Spinal cord (tissue), 10 donors: ENCODE data around the gene HMGN3. TPM values are rescaled to one million over a fixed set of nuclear protein-coding genes. Genes with fewer than 3 reads are reported as not detected.

Experiments
- DNase-seq, 6 donors: peaks; one replicate each; pipeline versions ENCODE4 v3.0.0 to v3.0.0-alpha.2; 2013 to 2015; ENCODE audit warnings: low spot score in 6 of 6, low read depth in 4 of 6
- H3K27ac ChIP-seq: one replicate; pipeline ENCODE4 v1.5.1; 2013; ENCODE audit warnings: low read depth, low read length, control low read depth
- H3K27me3 ChIP-seq: one replicate; pipeline ENCODE4 v1.6.1; 2013; ENCODE audit warnings: low read length; ENCODE audit not compliant: control insufficient read depth, insufficient read depth
- H3K36me3 ChIP-seq: one replicate; pipeline ENCODE4 v1.6.1; 2013; ENCODE audit warnings: low read length; ENCODE audit not compliant: control insufficient read depth, insufficient read depth
- H3K4me1 ChIP-seq: one replicate; pipeline ENCODE4 v1.6.1; 2013; ENCODE audit warnings: low read length; ENCODE audit not compliant: control insufficient read depth, insufficient read depth
- H3K4me3 ChIP-seq: one replicate; pipeline ENCODE4 v1.5.1; 2013; ENCODE audit warnings: low read depth, low read length, control low read depth
- H3K9me3 ChIP-seq: one replicate; pipeline ENCODE4 v1.6.1; 2013; ENCODE audit warnings: low read length; ENCODE audit not compliant: control insufficient read depth, insufficient read depth
- WGBS: methylation state at CpG from one replicate; pipeline ENCODE4 v1.1.5; 2013; ENCODE audit warnings: missing lambda C conversion rate; ENCODE audit not compliant: insufficient coverage; 5-methylcytosine and 5-hydroxymethylcytosine counted together
- polyA plus RNA-seq, 2 donors: library from polyadenylated mRNA; unstranded; fragments of 120-200 nt; gene quantifications; one replicate each; pipeline ENCODE4 v1.2.1, GENCODE V29; 2013; ENCODE audit not compliant: insufficient read length in 2 of 2
- total RNA-seq, 2 donors: library from RNA; depleted of rRNA in 1 of 2; stranded (reverse); fragments of 120-200 nt in 1 of 2; fragments of >200 nt in 1 of 2; gene quantifications; one replicate each; pipeline versions ENCODE4 v1.2.3 to v1.2.4, GENCODE V29; 2013 to 2014
- donor health status: healthy.

Gene HMGN3
- total and polyA plus RNA-seq, 4 donors = 72.3 to 287 (median 208) TPM

DNA sequence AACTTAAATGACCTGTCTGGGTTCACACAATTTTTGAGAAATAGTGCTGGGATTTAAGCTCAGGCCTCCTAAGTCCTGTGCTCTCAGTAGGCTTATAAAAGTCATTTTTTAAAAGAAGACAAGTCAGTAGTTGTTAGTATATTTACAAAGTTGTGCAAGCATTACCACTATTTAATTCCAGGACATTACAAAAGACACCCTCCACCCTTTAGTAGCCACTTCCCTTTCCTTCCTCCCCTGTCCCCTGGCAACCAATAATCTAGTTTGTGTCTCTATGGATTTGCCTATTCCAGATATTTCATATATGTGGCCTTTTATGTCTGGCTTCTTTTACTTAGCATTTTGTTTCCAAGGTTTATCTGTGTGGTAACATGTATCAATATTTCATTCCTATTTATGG, 37.6 kb downstream of the HMGN3 start:
- Histone ChIP-seq H3K4me1 (no peaks in the 10 kb centered on the region), H3K27ac (no peak overlapping the region), H3K36me3 (no peaks in the 10 kb centered on the region), H3K27me3 (no peaks in the 10 kb centered on the region), H3K9me3 (no peaks in the 10 kb centered on the region), H3K4me3 (no peak overlapping the region)
- no peak for DNase-seq

DNA sequence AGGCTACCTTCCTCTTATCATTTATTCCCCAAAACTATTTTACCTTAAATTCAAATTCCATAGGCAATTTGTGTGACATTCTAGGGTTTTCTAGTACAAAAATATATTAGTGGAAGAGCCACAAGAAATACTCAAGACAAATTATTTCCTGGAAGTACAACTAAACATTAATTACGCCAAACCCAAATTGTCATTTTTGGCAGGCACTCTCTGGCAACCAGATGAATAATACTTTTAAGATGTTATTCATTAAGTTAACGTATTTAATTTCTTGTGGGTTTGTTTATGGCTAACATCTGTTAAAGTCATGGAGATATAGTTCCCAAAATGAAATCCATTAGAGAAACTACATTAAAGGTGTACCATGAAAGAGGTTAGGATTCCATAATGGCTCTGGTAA, 40.5 kb downstream of the HMGN3 start:
- H3K27me3 ChIP-seq = no peaks in the 10 kb centered on the region
- no peak overlapping the region for H3K27ac ChIP-seq
- peaks cover under 1% of the 10 kb centered on the region for H3K4me1 ChIP-seq
- no peak for DNase-seq
- no peak overlapping the region for H3K4me3 ChIP-seq
- no peaks in the 10 kb centered on the region for H3K9me3 ChIP-seq
- no peaks in the 10 kb centered on the region for H3K36me3 ChIP-seq
- WGBS = no CpG with 5 or more reads among the region's 2 CpGs

- no peaks in the 10 kb centered on the region for H3K36me3 ChIP-seq
- H3K27ac ChIP-seq = no peak overlapping the region
- no peaks in the 10 kb centered on the region for H3K9me3 ChIP-seq
- H3K27me3 ChIP-seq = no peaks in the 10 kb centered on the region
- peak in 1 of 6 donors; percentile 50 for DNase-seq
- H3K4me3 ChIP-seq = no peak overlapping the region
- no CpG with 5 or more reads among the region's 2 CpGs for WGBS
- peaks cover 2% of the 10 kb centered on the region for H3K4me1 ChIP-seq
Measured at GRCh38 chr6:79189760-79190350, 44.6 kb downstream of the HMGN3 start.

DNA sequence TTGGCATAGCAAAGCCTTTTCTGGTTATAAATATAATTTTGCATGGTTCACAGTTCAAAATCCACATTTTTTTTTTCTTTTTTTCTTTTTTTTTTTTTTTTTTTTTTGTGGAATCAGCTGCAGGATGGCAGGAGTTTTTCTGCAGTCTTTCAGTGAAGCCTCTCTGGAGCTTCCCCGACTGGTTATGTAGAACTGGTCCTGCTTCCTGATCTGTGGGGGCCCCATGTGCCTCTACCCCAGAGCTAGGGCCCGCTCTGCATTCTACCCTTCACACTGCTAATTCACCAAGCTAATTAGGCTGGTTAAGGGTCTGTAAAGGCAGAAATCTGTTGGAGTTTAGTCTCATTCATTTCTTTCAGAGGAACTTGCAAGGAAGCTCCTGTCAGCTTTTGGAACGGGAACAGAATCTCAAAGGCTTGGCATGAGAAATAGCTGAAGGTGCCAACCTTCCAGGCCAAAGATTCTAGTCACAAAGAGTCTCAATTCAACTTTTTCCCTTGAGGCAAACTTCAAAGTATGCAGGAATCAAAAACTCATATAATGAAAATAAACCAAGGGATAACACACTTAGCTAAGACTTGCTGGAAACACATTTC, 45.5 kb downstream of the HMGN3 start:
- H3K4me3 ChIP-seq = no peak overlapping the region
- peak overlapping the region; percentile 18 for H3K27ac ChIP-seq
- H3K9me3 ChIP-seq = no peaks in the 10 kb centered on the region
- H3K4me1 ChIP-seq = peaks cover 2% of the 10 kb centered on the region
- no peaks in the 10 kb centered on the region for H3K36me3 ChIP-seq
- DNase-seq = peak; percentile 47 to 94 (median 67)
- no peaks in the 10 kb centered on the region for H3K27me3 ChIP-seq
- 23% methylated on average over 2 of the region's 3 CpGs for WGBS

DNA sequence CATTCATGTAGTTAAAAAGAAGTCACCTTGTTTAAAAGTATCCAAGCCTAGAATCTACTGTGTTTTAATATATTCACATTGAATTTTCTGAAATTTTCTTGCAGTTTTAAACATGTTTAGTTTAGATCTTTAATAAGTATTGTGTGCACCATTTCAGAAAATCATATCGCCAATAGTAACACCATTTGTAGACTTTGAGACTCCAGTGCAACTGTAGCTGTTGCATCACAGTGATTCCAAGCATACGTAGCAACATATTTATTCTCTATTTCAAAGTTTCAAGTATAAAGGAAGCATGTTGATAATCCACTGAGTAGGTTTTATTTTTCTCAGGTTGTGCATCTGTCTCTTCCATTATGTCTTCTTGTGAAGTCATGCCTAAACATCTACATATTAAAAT, 46.4 kb downstream of the HMGN3 start:
- Histone ChIP-seq H3K27ac (no peak overlapping the region), H3K36me3 (no peaks in the 10 kb centered on the region), H3K27me3 (no peaks in the 10 kb centered on the region), H3K9me3 (no peaks in the 10 kb centered on the region), H3K4me1 (peaks cover 2% of the 10 kb centered on the region), H3K4me3 (no peak overlapping the region)
- no CpG with 5 or more reads among the region's 2 CpGs for WGBS
- no peak for DNase-seq

DNA sequence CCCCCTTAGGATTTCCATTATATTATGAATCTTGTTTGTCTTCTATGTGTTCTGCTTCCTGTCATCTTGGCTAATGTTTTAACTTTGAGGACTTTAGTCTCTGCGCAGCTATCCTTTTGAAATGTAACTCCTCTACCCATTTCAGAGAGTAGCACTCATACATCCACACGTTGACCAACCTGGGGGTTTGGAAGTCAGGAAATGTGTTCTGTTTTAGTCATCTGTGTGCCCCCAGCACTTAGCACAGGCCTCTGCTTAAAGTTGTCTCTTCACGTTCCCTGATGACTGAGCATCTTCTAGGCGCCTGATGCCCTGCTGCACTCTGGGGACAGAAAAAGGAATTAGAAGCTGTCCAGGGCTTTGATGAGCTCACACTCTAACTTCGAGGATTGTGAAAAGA, 47.9 kb downstream of the HMGN3 start:
- Histone ChIP-seq H3K27ac (no peak overlapping the region), H3K9me3 (no peaks in the 10 kb centered on the region)
- 76% methylated on average over 3 of the region's 5 CpGs for WGBS

DNA sequence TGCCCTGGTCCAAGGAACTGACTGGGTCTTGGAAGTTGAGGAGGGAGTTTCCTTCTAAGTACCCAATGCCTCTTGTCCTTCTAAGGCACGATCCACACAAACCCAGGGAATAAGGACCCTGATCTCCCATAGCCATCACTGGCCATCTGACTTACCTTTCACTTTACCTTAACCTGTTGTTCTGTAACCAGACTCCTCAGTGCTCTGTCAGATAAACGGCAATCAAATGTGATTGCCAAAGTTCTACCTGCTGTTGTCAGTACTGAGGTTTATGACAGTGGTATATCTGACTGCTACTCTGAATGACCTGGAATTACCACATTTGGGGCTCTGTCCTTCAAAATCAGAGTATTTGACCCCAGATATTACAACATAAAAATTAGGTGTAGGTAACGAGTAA, 49.8 kb downstream of the HMGN3 start:
- Histone ChIP-seq H3K9me3 (no peaks in the 10 kb centered on the region), H3K27ac (no peak overlapping the region), H3K36me3 (no peaks in the 10 kb centered on the region), H3K4me3 (no peak overlapping the region), H3K27me3 (no peaks in the 10 kb centered on the region), H3K4me1 (peaks cover 2% of the 10 kb centered on the region)
- no peak for DNase-seq
- no CpG with 5 or more reads among the region's 3 CpGs for WGBS

More for the DNA sequence above, 47.9 kb downstream of the HMGN3 start:
- peaks cover 2% of the 10 kb centered on the region for H3K4me1 ChIP-seq
- no peaks in the 10 kb centered on the region for H3K36me3 ChIP-seq
- no peaks in the 10 kb centered on the region for H3K27me3 ChIP-seq
- H3K4me3 ChIP-seq = no peak overlapping the region
- DNase-seq = no peak

- H3K9me3 ChIP-seq = no peaks in the 10 kb centered on the region
- DNase-seq = no peak
- H3K27me3 ChIP-seq = no peaks in the 10 kb centered on the region
- no CpG with 5 or more reads among the region's 2 CpGs for WGBS
- H3K27ac ChIP-seq = no peak overlapping the region
- H3K36me3 ChIP-seq = no peaks in the 10 kb centered on the region
- no peak overlapping the region for H3K4me3 ChIP-seq
- H3K4me1 ChIP-seq = peaks cover 2% of the 10 kb centered on the region
Measured at GRCh38 chr6:79184086-79184485, 50.4 kb downstream of the HMGN3 start.

GRCh38 chr6:79180052-79180451, 54.4 kb downstream of the HMGN3 start:
- Histone ChIP-seq H3K4me3 (no peak overlapping the region), H3K27ac (no peak overlapping the region), H3K4me1 (no peaks in the 10 kb centered on the region), H3K27me3 (no peaks in the 10 kb centered on the region), H3K9me3 (no peaks in the 10 kb centered on the region), H3K36me3 (no peaks in the 10 kb centered on the region)
- WGBS = no CpG with 5 or more reads among the region's 2 CpGs
- DNase-seq = peak in 1 of 6 donors; percentile 91

- no peak overlapping the region for H3K27ac ChIP-seq
- H3K9me3 ChIP-seq = no peaks in the 10 kb centered on the region
- no peak overlapping the region for H3K4me3 ChIP-seq
- no peaks in the 10 kb centered on the region for H3K27me3 ChIP-seq
- H3K4me1 ChIP-seq = no peaks in the 10 kb centered on the region
- H3K36me3 ChIP-seq = no peaks in the 10 kb centered on the region
- DNase-seq = no peak
Measured at GRCh38 chr6:79173378-79173777, 61.1 kb downstream of the HMGN3 start.
